ENCODE results near the gene RABGAP1L.
"Not testable (repeated sequence)": the region's sequence is repeated elsewhere in the genome, so short reads cannot be mapped to it uniquely, and the experiment has no call there.

Gene RABGAP1L

DNA sequence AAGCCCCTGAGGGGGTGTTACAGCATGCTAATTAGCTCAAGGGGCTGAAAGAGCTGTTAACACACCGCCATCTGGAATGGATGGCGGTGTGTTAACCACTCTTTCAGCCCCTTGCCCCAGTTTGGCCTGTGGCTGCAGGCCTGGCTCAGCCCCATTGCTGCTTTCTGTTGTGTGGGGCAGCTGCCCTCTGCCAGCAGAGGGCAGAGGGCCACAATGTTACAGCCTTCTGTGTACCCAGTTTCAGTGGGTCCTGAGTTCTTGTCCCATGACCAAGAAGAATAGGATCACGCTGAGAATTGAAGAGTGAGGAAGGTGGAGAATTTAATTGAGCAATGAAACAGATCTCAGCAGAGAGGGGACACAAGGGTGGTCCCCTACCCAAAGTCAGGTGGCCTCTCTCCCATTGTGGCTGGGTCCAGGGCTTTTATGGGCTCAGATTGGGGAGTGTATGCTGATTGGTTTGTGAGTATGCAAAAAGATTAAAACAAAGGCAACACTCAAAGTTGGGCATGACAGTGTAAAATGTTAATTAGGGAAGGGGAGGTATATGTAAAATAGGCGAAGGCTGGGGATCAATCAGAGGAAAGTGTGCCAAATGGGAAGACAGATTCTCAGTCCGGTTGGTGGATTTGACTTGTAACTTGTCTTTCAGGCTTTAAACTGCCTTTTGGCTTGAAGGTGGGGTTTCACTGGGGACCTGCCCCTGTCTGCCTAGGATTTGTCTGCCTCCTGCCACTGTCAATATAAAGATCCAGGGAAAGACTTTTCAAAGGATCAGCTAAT lies 142.2 kb downstream of the RABGAP1L start:
- DNase-seq (ENCODE audit: low spot score), result no peak

DNA sequence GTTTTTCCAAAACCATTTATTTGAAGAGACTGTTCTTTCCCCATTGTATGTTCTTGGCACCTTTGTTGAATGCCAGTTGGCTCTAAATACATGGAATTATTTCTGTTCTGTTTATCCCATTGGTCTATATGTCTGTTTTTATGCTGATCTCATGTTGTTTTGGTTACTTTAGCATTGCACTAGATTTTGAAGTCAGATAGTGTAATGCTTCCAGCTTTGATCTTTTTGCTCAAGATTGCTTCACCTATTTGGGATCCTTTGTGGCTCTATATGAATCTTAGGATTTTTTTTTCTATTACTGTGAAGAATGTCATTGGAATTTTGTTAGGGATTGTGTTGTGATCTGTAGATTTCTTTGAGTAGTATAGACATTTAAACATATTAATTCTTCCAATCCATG lies 149.3 kb downstream of the RABGAP1L start:
- no peak for DNase-seq (ENCODE audit: low spot score)

DNA sequence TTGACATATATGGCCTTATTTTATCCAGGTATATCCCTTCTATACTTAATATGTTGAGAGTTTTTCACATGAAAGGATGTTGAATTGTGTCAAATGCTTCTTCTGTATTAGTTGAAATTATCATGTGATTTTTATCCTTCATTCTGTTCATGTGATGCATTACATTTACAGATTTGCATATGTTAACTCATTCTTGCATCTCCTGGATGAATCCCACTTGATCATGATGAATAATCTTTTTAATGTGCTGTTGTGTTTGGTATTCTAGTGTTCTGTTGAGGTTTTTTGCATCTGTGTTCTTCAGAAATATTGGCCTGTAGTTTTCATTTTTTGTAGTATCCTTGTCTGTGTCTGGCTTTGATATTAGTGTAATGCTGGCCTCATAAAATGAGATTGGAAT lies 150.2 kb downstream of the RABGAP1L start:
- DNase-seq (ENCODE audit: low spot score), result no peak

DNA sequence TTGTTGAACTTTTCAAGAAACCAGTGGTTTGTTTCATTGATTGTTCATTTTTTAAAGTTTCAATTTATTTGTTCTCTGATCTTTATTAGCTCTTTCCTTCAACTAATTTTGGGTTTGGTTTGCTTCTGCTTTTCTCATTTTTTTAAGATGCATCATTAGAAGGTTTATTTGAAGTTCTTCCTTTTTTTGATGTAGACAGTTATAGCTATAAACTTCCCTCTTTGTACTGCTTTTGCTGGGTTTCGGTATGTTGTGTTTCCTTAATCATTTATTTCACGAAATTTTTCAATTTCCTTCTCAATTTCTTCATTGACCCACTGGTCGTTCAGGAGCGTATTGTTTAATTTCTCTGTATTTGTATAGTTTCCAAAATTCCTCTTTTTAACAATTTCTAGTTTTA lies 155.1 kb downstream of the RABGAP1L start:
- DNase-seq (ENCODE audit: low spot score), result no peak

DNA sequence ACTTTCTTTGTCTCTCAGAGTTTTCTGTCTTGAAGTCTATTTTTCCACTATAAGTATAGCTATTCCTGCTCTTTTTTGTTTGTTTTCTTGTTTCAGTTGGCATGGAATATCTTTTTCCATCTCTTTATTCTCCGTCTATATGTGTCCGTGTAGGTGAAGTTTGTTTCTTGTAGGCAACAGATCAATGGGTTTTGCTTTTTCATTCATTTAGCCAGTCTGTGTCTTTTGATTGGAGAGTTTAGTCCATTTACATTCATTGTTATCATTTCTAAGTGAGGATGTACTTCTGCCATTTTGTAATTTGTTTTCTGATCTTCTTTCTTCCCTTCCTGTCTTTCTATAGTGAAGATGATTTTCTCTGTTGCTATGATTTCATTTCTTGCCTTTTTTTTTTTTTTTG lies 155.9 kb downstream of the RABGAP1L start:
- no peak for DNase-seq (ENCODE audit: low spot score)

DNA sequence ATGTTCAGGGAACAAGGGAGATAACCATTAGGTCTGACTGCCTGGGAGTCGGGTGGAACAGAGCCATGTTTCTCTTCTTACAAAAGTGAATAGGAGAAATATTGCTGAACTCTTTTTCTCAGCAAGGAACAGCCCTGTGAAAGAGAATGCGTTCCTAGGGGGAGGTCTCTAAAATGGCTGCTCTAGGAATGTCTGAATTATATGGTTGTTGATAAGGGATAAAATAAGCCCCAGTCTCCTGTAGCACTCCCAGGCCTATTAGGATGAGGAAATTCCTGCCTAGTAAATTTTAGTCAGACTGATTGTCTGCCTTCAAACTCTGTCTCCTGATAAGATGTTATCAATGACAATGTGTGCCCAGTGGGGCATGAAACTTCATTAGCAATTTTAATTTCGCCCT lies 161.6 kb downstream of the RABGAP1L start:
- not testable (repeated sequence) for DNase-seq (ENCODE audit: low spot score)

DNA sequence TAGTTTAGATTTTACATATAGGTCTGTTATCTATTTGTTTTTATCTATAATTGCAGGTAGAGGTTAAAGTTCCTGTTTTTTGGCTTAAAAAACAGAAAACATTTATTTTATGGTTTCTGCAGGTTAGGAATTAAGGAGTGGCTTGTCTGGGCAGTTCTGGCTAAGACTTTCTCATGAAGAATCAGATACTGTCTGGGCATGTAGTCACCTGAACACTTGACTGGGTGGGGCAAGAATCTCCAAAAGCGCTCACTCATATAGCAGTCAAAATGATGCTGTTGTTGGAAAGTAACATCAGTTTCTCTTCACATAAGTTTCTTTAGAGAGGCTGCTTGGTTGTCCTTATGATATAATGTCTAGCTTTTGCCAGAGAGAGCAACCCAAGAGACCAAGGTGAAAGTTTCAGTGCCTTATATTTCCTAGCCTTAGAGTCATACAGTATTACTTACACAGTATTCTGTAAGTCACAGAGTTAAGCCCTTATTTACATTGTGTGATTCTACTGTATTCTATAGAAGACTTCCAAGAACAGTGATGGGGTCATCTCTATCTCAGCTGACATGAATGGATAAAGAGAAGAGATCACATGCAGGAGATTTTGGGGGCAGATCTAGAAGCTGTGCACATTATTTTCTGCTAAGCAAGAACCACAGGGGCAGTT lies 163.0 kb downstream of the RABGAP1L start:
- DNase-seq (ENCODE audit: low spot score), result no peak

DNA sequence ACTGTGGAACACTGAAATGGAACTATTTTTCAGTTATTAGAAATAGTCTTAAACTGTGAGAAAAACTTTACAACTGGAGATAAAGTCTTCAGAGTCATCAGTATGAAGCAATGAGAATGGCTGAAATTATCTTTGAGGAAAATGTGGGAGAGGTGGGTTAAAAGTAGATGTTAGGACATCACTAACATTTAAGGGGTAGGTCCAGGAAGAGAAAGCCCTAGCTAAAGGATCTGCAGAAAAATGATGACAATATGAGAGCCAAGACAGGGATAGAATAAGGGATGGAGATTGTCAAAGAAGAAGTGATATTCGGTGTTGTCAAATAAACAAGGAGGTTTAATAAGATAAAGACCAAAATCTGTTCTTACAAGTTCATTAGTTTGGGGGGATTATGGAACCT lies 165.2 kb downstream of the RABGAP1L start:
- DNase-seq (ENCODE audit: low spot score), result no peak

DNA sequence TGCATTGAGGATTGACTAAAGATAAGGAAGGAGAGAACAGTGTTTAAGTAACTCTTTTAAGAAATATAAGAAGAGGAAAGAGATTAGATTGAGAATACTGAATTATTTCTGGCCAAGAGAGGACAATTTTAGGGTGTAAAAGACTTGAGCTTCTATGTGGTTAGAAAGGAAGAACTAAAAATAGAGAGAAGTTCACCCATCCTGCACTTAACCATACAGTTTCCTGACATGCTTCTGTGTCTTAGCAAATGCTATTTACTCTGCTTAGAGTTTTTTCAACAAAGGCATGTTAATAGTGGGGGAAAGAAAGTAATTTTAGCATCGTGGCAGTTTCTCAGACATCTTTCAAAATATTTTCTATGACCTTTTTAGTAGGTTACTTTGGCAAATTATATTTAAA lies 165.6 kb downstream of the RABGAP1L start:
- no peak for DNase-seq (ENCODE audit: low spot score)

DNA sequence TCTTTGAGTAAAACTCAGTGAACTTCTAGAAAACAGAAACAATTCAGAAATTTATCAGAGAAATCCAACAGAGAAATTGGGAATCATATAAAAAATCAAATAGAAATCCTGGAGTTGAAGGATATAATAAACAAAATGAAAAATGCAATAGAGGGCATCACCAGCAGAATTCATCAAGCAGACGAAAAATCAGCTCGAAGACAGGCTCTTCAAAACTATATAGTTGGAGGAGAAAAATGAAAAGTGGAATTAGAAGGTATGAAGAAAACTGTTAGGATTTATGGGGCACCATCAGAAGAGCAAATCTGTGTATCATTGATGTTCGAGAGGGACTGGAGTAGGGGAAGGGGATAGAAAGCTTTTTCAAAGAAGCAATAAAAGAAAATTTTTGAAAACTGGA lies 167.0 kb downstream of the RABGAP1L start:
- DNase-seq (ENCODE audit: low spot score), result no peak

DNA sequence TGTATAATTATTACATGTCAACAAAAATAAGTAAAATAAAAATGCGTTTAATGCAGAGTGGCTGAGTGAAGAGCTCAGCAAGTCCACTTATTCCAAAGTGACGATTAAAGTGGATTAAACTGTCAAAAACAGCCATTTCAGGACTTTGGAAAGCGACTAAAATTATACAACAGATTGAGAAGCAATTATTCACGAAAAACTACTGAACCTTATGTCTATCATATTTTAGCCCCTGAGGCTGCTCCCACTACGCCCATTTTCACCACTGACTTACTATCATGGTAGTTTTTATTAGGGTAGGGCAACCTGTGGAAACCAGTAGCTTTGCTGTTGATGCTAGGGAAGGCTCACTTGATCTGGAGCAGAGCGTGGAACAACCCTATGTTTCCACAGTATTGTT lies 174.1 kb downstream of the RABGAP1L start:
- DNase-seq (ENCODE audit: low spot score), result no peak

DNA sequence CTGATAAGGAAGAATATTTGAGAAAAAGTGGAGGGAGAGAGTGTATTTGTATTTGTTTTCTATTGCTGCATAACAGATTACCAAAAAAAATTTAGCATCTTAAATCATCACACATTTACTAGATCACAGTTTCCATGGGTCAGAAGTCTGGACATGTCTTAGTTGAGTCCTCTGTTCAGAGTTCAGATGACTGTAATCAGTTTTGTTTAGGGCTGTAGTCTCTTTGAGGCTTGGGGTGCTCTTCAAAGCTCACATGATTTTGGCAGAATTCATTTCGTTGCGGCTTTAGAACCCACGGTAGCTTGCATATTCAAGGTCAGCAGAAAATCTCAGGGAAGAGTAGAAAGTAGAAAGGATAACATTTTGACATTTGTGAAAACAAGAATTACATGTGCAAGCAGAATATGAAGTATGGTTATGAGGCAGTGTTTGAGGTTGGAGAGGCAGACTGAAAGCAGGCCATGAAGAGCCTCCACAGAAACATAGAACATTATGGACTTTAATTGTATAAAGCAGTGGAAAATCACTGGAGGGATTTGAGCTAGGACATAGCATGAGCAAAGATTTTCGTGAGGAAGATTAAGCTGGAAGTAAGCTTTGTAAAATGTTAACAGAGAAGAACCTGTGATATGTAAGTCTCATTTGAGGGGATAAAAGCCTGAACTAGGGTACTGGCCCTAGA lies 177.8 kb downstream of the RABGAP1L start:
- DNase-seq (ENCODE audit: low spot score), result no peak

DNA sequence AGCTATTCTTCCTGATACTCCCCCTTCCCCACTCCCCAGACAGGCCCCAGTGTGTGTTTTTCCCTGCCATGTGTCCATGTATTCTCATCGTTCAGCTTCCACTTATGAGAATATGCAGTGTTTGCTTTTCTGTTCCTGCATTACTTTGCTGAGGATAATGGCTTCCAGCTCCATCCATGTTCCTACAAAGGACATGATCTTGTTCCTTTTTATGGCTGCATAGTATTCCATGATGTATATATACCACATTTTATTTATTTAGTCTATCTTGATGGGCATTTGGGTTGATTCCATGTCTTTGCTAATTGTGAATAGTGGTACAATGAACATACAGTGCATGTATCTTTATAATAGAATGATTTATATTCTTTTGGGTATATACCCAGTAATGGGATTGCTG lies 181.1 kb downstream of the RABGAP1L start:
- DNase-seq (ENCODE audit: low spot score), result not testable (repeated sequence)

DNA sequence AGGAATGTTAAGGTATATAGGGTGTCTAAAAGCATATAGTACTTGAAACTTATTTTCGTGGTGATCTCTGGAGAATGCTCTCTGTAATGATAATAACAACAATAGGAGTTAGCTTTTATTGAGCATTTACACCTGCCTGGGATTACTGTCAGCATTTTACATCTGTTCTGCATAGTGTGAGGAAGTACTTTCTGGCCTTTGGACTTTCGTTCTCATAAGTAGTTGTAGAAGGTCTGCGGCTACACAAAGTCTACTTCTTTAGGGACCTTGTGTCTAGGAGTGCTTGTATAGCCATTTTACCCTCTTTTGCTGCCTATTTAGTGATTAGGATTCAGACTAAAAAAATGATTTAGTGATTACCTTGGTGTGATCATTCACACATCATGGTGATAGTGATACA lies 184.8 kb downstream of the RABGAP1L start:
- no peak for DNase-seq (ENCODE audit: low spot score)

DNA sequence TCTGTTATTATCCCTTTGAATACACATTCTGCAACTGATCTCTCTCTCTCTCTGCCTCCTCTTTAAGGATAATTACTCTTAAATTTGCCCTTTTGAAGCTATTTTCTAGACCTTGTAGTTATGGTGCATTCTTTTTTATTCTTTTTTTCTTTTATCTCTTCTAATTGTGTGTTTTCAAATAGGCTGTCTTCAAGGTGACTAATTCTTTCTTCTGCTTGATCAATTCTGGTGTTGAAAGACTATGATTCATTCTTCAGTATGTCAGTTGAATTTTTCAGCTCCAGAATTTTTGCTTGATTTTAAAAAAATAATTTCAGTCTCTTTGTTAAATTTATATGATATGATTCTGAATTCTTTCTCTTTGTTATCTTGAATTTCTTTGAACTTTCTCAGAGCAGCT lies 192.8 kb downstream of the RABGAP1L start:
- DNase-seq (ENCODE audit: low spot score), result no peak

DNA sequence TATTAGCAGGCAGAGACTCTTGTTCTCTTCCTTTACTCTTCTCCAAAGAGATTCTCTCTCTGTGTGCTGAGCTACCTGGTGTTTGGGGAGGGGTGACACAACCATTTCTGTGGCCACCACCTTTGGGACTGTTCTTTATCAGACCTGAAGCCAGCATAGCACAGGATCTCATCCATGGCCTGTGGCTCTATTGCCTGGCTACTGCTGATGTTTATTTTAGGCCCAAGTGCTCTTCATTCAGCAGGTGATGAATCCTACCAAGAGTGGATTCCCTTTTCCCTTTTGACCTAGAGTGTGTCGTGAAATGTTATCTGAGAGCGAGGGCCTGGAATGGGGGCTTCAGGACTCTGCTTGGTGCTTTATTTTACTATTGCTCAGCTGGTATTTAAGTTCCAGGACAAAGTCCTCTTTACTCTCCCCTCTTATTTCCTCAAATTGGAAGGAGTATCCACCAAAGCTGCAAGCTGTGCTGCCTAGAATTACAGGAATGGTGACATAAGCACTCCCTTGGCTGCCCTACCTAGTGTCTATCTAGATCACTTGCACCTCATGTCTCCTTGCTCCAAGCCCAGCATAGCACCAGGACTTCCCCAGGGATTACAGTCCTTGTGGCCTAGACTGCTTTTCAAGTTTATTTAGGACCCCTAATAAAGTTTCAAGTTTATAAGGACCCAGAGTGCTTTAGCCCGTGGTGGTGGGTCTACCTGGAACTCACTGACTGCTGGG lies 193.7 kb downstream of the RABGAP1L start:
- no peak for DNase-seq (ENCODE audit: low spot score)

DNA sequence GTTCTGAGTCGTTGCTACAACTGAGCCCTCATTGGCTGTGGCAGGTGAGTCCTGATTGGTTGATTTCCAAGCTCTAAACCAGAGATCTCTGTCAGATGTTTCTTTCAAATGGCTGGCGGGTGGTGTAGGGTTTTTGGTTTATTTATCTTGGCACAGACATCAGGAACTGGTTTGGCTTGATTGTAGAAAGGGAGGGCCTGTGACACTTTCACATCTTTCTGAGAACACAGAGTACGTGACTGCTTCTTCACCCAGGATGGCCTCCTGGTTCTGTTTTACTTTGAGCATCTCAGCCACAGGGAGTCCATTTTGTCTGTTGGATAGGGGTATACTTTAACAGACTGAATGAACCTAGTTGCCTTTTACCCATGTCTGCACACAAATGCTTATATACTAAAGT lies 199.0 kb downstream of the RABGAP1L start:
- no peak for DNase-seq (ENCODE audit: low spot score)

DNA sequence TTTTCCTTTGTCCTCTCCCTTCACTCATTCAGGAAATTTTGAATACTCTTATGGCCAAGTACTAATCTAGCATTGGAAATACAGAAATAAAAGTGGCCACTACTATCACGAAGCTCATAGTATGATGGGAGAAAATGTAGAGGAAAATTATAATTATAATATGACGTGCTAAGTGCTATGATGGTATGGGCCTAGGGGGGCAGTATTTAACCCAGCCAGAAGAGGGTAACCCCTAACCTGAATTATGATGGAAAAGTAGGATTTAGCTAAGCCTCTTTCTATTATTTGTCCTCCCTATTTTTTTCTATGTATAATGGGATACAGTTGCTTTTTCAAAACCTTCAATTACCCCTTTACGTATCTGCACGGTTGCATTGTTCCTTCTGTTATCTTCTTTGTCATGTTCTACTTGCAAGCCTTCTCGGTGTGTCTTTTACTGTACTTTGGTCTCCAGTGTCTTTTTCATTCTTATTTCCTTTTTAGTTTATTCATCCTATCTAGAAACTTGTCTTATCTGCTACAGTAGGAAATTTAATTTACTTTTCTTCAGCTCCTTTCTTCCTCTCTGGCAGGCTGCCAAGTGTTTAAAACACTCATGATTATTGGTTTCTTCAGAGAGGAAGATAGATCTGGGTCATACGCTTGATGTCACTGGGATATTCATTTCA lies 199.6 kb downstream of the RABGAP1L start:
- no peak for DNase-seq (ENCODE audit: low spot score)

DNA sequence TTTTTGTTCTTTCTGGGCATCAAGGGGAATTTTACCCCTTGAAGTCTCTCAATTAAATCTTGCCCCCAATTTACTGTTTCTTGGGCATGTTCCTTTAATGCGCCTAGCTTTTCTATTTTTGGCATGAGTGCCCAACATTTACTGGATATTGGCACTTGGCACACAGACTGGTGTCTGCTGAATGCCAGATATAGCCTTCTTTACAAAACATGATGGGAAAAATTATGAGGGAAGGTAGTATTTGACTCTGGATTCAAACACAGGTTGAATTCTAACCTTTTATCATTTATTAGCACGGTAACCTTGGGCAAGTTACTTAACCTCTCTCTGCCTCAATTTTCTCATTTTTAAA lies 200.1 kb downstream of the RABGAP1L start:
- no peak for DNase-seq (ENCODE audit: low spot score)

DNA sequence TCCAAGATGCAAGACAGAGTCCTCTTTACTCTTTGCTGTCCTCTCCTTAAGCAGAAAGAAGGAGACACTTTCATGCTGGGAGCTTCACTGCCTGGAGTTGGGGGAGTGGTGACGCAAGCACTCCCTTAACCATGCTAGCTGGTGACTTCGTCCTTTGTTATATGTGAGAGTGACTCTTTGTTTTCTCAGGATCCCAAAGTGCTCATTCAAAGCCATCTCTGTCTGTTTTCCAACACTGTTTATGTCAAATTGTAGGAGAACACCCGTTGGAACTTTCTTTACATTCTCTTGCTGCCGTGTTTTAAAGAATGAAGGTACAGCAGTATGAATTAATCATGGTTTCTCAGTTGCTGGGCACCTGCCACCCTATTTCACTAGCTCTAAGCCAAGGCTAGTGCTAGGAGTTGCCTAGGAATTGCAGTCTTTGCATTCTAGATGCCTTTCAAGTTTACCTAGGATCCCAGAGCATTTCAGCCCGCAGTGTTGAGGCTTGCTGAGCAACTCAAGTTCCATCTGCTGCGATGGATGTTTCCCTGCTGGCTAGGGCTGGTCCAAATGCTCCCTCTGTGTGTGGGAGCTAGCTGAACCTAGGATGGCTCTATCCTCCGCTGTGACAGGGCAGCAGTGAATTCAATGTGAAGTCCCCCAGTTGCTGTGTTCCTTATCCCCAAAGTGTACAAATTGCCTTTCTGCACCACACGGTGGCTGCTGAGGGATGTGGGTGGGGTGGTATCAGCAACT lies 205.8 kb downstream of the RABGAP1L start:
- no peak for DNase-seq (ENCODE audit: low spot score)

DNA sequence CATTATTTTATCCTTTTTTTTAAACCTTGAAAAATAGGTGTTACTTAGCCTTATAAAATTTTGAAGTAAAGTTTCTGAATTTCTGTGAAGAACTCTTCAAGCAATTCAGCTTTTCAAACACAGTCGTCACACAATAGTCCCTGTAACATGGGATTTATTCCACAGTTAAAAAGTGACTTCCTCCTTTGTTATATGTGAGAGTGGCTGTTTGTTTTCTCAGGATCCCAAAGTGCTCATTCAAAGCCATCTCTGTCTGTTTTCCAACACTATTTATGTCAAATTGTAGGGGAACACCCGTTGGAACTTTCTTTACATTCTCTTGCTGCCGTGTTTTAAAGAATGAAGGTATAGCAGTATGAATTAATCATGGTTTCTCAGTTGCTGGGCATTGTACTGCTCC lies 207.6 kb downstream of the RABGAP1L start:
- no peak for DNase-seq (ENCODE audit: low spot score)

Measured in left forelimb (tissue), 1 donor.